CD4-positive, CD25-positive, alpha-beta regulatory T cell (primary cell): ENCODE data around the gene DIDO1. TPM values are rescaled to one million over a fixed set of nuclear protein-coding genes. Genes with fewer than 3 reads are reported as not detected.

Experiments
- ATAC-seq, 2 donors: fragments of 150-1000 bp; cut with Tn5 transposase; one replicate each; pipeline ENCODE4 v1.10.0; 2021; ENCODE audit warnings: low read depth in 2 of 2, moderate number of reproducible peaks in 2 of 2, moderate library complexity in 1 of 2
- DNase-seq, 3 donors: peaks; one replicate each; pipeline versions ENCODE4 v3.0.0 to v3.0.0-alpha.2; 2012 to 2022; ENCODE audit warnings: mixed read lengths in 1 of 3
- H3K27ac ChIP-seq: one replicate; pipeline ENCODE4 v1.7.0; 2013; ENCODE audit warnings: mild to moderate bottlenecking, low read length; ENCODE audit not compliant: insufficient read depth, poor library complexity, severe bottlenecking
- H3K27me3 ChIP-seq: one replicate; pipeline ENCODE4 v1.7.0; 2013; ENCODE audit warnings: low read length; ENCODE audit not compliant: control insufficient read depth, insufficient read depth
- H3K36me3 ChIP-seq: one replicate; pipeline ENCODE4 v1.7.0; 2013; ENCODE audit warnings: mild to moderate bottlenecking, low read length, moderate library complexity; ENCODE audit not compliant: control insufficient read depth, insufficient read depth
- H3K4me1 ChIP-seq: 2 replicates; pipeline ENCODE4 v1.7.0; 2013; ENCODE audit warnings: mild to moderate bottlenecking, low read length; ENCODE audit not compliant: insufficient read depth, control insufficient read depth, poor library complexity, severe bottlenecking
- H3K4me3 ChIP-seq: one replicate; pipeline ENCODE4 v1.7.0; 2013; ENCODE audit warnings: low read depth, mild to moderate bottlenecking, low read length, moderate library complexity
- H3K9me3 ChIP-seq, 2 experiments: 1 replicate in 1 of 2; 2 replicates in 1 of 2; pipeline ENCODE4 v1.7.0; 2013; ENCODE audit warnings: low read length in 2 of 2, mild to moderate bottlenecking in 1 of 2, moderate library complexity in 1 of 2; ENCODE audit not compliant: control insufficient read depth in 2 of 2
- H3K27ac Mint-ChIP-seq, 3 donors: one replicate each; pipeline ENCODE4 v1.8.0; 2020 to 2022; ENCODE audit warnings: mild to moderate bottlenecking in 3 of 3, mixed read lengths in 3 of 3, moderate library complexity in 2 of 3
- H3K27me3 Mint-ChIP-seq: one replicate; pipeline ENCODE4 v1.8.0; 2022; ENCODE audit warnings: mild to moderate bottlenecking, mixed read lengths
- H3K36me3 Mint-ChIP-seq: one replicate; pipeline ENCODE4 v1.8.0; 2020; ENCODE audit warnings: mixed read lengths
- H3K4me1 Mint-ChIP-seq, 4 donors: one replicate each; pipeline ENCODE4 v1.8.0; 2020 to 2022; ENCODE audit warnings: mixed read lengths in 4 of 4, mild to moderate bottlenecking in 1 of 4
- H3K4me3 Mint-ChIP-seq, 4 donors: one replicate each; pipeline ENCODE4 v1.8.0; 2020 to 2022; ENCODE audit warnings: mild to moderate bottlenecking in 4 of 4, mixed read lengths in 4 of 4, moderate library complexity in 3 of 4
- H3K9me3 Mint-ChIP-seq, 7 donors: one replicate each; pipeline ENCODE4 v1.8.0; 2020 to 2022; ENCODE audit warnings: mixed read lengths in 7 of 7, mild to moderate bottlenecking in 3 of 7, moderate library complexity in 2 of 7
- polyA plus RNA-seq, 4 donors: library from polyadenylated mRNA; unstranded; fragments of 300-500 nt; fragmentation: Illumina TruSeq; gene quantifications; one replicate each; pipeline ENCODE4 v1.2.3, GENCODE V29; 2021
- total RNA-seq: library from RNA; stranded (reverse); gene quantifications from one replicate; pipeline ENCODE4 v1.2.3, GENCODE V29; 2022

DIDO1 gene
- total and polyA plus RNA-seq, 5 donors from 2014 or later, result 30.9 to 80.8 (median 39.9) TPM

DNA sequence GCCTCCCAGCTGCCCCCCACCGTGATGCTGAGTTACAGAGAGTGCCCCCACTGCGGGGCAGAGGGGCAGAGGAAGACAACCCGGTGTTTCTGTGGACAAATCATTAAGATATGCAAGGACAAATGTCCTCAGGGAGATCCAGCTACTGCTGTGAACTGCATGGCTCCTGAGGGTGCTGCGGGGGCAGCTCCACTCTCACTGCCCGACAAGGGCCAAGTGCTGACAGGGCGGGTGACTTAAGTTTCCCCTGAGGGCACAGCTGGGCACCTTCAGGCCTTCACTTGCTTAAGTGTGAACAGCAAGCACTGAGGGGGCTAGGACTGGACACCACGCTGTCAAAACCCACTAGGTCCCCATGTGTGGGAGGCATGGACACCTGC lies 38.5 kb downstream of the DIDO1 start:
- Mint-ChIP-seq H3K27ac (no peak overlapping the region), H3K4me3 (no peak overlapping the region), H3K36me3 (peaks cover 32% of the 10 kb centered on the region), H3K4me1 (peaks cover 0 to 27% (median 11%) of the 10 kb centered on the region in 4 donors), H3K9me3 (no peaks in the 10 kb centered on the region), H3K27me3 (peaks cover 4% of the 10 kb centered on the region)
- Histone ChIP-seq H3K4me1 (peaks cover 3% of the 10 kb centered on the region), H3K4me3 (no peak overlapping the region), H3K9me3 (no peaks in the 10 kb centered on the region), H3K27ac (no peak overlapping the region), H3K27me3 (no peaks in the 10 kb centered on the region), H3K36me3 (peaks cover 62% of the 10 kb centered on the region)
- DNase-seq (no peak), ATAC-seq (no peak)

DNA sequence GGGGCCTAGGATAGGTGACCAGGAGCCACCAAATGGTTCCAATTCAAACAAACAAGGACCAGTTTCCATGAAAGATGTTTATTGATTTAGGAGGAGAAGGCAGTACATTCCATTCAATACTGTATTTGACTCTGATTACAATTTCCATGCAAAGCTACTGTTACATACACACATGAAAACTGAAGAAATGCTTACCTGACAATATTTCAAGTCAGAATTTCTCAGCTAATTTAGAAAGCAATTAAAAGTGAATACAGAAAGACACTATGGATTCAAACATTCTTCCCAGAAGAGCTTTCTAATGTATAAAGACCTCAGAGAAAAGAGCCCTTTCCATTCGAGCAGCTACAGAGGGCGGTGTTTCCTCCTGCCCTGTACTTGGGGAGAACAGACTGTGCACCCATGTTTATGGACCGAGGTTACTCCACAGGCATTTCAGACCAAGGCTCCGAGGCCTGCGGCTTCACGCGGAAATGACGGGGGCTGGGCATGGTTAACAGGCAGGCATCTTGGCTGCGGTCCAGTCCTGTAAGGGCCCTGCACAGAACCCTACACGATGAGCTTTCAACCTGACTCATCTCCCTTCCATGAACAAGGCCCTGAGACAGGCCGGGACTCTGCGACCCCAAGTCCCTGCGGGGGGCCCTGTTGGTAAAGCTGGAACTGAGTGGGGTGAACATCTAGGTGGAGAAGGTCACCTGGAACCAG lies 39.0 kb downstream of the DIDO1 start:
- ATAC-seq, result peak; percentile 23 to 35
- Histone ChIP-seq H3K4me3 (no peak overlapping the region), H3K27ac (no peak overlapping the region), H3K9me3 (no peaks in the 10 kb centered on the region), H3K4me1 (peaks cover 3% of the 10 kb centered on the region), H3K36me3 (peaks cover 56% of the 10 kb centered on the region), H3K27me3 (no peaks in the 10 kb centered on the region)
- H3K9me3 Mint-ChIP-seq, result no peaks in the 10 kb centered on the region
- peaks cover 28% of the 10 kb centered on the region for H3K36me3 Mint-ChIP-seq
- peak overlapping the region in 1 of 3 donors; percentile 58 for H3K27ac Mint-ChIP-seq
- H3K4me3 Mint-ChIP-seq, result peak overlapping the region in 1 of 4 donors; percentile 58
- H3K27me3 Mint-ChIP-seq, result peaks cover 4% of the 10 kb centered on the region
- H3K4me1 Mint-ChIP-seq, result peaks cover 0 to 22% (median 11%) of the 10 kb centered on the region in 4 donors
- peak in 2 of 3 donors; percentile 30 to 34 for DNase-seq

DNA sequence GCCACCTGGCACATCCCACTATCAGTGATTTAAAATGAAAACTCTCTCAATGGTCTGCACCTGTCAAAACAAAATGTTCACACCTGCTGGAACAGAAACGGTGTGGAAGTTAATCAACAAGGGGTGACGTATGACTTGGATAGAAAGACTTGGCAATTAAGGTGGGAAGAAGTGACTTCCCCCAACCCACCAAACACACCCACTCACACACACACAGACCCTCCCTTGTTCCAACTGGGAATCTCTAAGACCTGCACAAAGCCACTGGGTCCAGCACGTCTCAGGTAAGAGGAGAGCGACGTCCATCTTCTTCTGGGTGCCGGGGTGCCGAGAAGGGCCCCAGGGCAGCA lies 39.6 kb downstream of the DIDO1 start:
- ATAC-seq, result no peak

DNA sequence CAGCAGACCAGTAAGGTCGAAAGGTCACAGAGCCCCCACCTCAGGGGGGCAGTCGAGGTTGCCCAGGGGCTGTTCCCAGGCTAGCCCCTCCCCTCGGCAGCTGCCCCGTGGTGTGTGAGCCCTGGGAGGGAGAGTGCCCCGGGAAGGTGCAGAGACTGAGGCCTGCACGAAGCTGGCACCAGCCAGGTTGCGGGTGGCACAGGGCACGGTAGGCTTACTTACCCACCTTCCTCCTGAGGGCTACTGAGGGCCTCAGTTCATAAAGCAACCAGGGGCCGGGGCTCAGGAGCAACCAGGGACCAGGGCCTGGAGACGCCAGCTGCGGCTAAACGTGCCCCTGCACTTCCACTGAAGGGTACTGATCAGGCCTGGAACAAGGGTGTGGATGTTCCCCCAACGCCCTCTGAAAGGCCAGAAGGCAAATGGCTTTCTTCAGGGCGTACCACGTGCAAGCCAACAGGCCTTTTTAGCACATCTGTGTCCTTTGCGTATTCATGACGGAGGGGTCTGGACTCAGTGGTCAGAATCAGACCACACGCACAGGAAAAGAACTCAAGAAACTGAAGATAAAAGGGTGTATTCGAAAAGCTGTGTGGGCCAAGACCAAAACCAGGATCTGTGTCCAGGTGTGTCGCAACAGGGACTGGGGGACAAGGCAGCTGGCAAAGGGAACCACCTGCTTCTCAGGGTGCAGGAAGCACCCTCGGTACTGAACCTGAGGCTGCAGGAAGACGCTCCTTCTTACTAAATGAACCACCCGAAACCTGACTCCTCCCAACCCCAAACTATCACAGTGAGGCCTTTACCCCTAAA lies 40.2 kb downstream of the DIDO1 start:
- H3K36me3 ChIP-seq, result peaks cover 52% of the 10 kb centered on the region
- H3K27me3 Mint-ChIP-seq, result peaks cover 4% of the 10 kb centered on the region
- no peak overlapping the region for H3K4me3 Mint-ChIP-seq
- no peaks in the 10 kb centered on the region for H3K9me3 Mint-ChIP-seq
- no peak overlapping the region for H3K27ac ChIP-seq
- peak overlapping the region in 2 of 3 donors; percentile 36 to 58 for H3K27ac Mint-ChIP-seq
- H3K27me3 ChIP-seq, result no peaks in the 10 kb centered on the region
- peak in 1 of 2 donors; percentile 9 for ATAC-seq
- peaks cover 0 to 19% (median 10%) of the 10 kb centered on the region in 4 donors for H3K4me1 Mint-ChIP-seq
- peaks cover 24% of the 10 kb centered on the region for H3K36me3 Mint-ChIP-seq
- H3K4me1 ChIP-seq, result peaks cover 3% of the 10 kb centered on the region
- H3K9me3 ChIP-seq, result no peaks in the 10 kb centered on the region
- no peak for DNase-seq
- H3K4me3 ChIP-seq, result no peak overlapping the region

More for the DNA sequence above, 39.6 kb downstream of the DIDO1 start:
- Mint-ChIP-seq H3K36me3 (peaks cover 25% of the 10 kb centered on the region), H3K4me3 (peak overlapping the region in 1 of 4 donors; percentile 58), H3K27me3 (peaks cover 4% of the 10 kb centered on the region), H3K4me1 (peaks cover 0 to 21% (median 9%) of the 10 kb centered on the region in 4 donors), H3K9me3 (no peaks in the 10 kb centered on the region), H3K27ac (peak overlapping the region in 1 of 3 donors; percentile 58)
- Histone ChIP-seq H3K4me3 (no peak overlapping the region), H3K36me3 (peaks cover 53% of the 10 kb centered on the region), H3K4me1 (peaks cover 3% of the 10 kb centered on the region), H3K27me3 (no peaks in the 10 kb centered on the region), H3K9me3 (no peaks in the 10 kb centered on the region), H3K27ac (no peak overlapping the region)
- DNase-seq, result no peak

- Mint-ChIP-seq H3K4me3 (no peak overlapping the region), H3K4me1 (peaks cover 0 to 13% (median 8%) of the 10 kb centered on the region in 4 donors), H3K9me3 (no peaks in the 10 kb centered on the region), H3K27me3 (peaks cover 4% of the 10 kb centered on the region), H3K27ac (peak overlapping the region in 1 of 3 donors; percentile 41), H3K36me3 (peaks cover 16% of the 10 kb centered on the region)
- Histone ChIP-seq H3K9me3 (no peaks in the 10 kb centered on the region), H3K4me3 (no peak overlapping the region), H3K36me3 (peaks cover 46% of the 10 kb centered on the region), H3K27ac (no peak overlapping the region), H3K4me1 (peaks cover 3% of the 10 kb centered on the region), H3K27me3 (no peaks in the 10 kb centered on the region)
- no peak for DNase-seq
- no peak for ATAC-seq
Observed at GRCh38 chr20:62885046-62885895, 41.0 kb downstream of the DIDO1 start.

DNA sequence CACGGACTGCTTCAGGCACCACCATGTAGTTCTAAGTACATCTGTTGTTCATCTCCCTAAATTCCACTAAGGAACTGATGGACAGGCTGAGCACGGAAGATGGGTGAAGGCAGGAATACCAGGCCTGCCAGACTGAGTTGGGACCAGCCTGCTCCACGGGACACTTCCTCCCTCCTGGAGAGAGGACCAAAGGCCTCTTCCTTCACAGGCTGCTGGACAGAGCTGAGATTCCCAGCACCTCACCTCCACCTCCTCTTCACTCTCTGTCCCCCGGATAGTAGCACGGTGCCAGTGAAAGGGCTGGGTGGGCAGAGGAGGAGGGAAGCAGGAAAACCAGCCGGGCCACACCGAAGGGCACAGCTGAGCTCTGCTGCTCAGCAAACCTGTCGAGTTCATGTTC lies 41.7 kb downstream of the DIDO1 start:
- H3K36me3 ChIP-seq, result peaks cover 39% of the 10 kb centered on the region
- no peak for ATAC-seq

GRCh38 chr20:62882426-62882825 lies 43.9 kb downstream of the DIDO1 start:
- Mint-ChIP-seq H3K4me1 (peaks cover 0 to 13% (median 6%) of the 10 kb centered on the region in 4 donors), H3K27me3 (peaks cover 4% of the 10 kb centered on the region), H3K4me3 (no peak overlapping the region), H3K36me3 (peaks cover 11% of the 10 kb centered on the region), H3K27ac (no peak overlapping the region), H3K9me3 (no peaks in the 10 kb centered on the region)
- H3K27me3 ChIP-seq, result no peaks in the 10 kb centered on the region
- DNase-seq, result no peak
- no peak overlapping the region for H3K27ac ChIP-seq
- H3K4me3 ChIP-seq, result no peak overlapping the region
- H3K9me3 ChIP-seq, result no peaks in the 10 kb centered on the region
- ATAC-seq, result no peak
- H3K36me3 ChIP-seq, result peaks cover 18% of the 10 kb centered on the region
- H3K4me1 ChIP-seq, result peaks cover 3% of the 10 kb centered on the region

More for the DNA sequence above, 41.7 kb downstream of the DIDO1 start:
- peaks cover 4% of the 10 kb centered on the region for H3K27me3 Mint-ChIP-seq
- peaks cover 0 to 13% (median 8%) of the 10 kb centered on the region in 4 donors for H3K4me1 Mint-ChIP-seq
- Histone ChIP-seq H3K4me3 (no peak overlapping the region), H3K9me3 (no peaks in the 10 kb centered on the region), H3K27me3 (no peaks in the 10 kb centered on the region), H3K27ac (no peak overlapping the region), H3K4me1 (peaks cover 3% of the 10 kb centered on the region)
- no peaks in the 10 kb centered on the region for H3K9me3 Mint-ChIP-seq
- H3K27ac Mint-ChIP-seq, result peak overlapping the region in 1 of 3 donors; percentile 41
- no peak overlapping the region for H3K4me3 Mint-ChIP-seq
- H3K36me3 Mint-ChIP-seq, result peaks cover 16% of the 10 kb centered on the region
- DNase-seq, result no peak
